Stimulated activated CD4-positive, alpha-beta T cell treated with anti-CD3 and anti-CD28 coated beads, Interleukin-15, amount 100 ng/mL, for 1 hour (primary cell): ENCODE results near the gene BCO2.
"Not testable (repeated sequence)": the region's sequence is repeated elsewhere in the genome, so short reads cannot be mapped to it uniquely, and the experiment has no call there.

Experiments used
- DNase-seq, 2 donors: peaks; one replicate each; pipeline ENCODE4 v3.0.0-alpha.2; 2020; ENCODE audit warnings: low read depth in 1 of 2, low spot score in 1 of 2

Gene BCO2

GRCh38 chr11:112165049-112165448, 10.3 kb upstream of the BCO2 start:
- no peak for DNase-seq

DNA sequence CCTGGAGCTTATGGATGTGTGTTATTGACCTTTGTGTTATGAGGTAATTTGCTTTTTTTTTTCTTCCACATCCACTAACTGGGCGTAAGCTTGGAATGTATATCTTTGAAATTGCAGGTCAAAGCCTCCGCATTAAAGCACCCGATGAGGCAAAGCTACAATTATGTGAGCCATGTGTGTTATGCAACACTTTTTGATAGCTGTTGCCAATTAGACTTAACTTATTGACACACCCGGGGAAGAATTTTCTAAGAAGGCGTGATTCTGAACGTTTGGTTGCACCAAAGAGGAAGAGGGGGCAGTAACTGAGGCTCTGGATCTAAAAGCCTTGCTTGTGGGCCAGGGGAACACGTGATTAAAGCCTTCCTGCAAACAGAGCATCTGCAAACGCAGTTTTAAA, 8.8 kb upstream of the BCO2 start:
- no peak for DNase-seq

- DNase-seq = no peak
These were observed 8.2 kb upstream of the BCO2 start, which contains the start of gene TEX12 for GRCh38 chr11:112167145-112167544. TSS of gene TEX12 (plus strand) at chr11:112167372. CDS start at chr11:112169269, 1,897 bp downstream.

DNA sequence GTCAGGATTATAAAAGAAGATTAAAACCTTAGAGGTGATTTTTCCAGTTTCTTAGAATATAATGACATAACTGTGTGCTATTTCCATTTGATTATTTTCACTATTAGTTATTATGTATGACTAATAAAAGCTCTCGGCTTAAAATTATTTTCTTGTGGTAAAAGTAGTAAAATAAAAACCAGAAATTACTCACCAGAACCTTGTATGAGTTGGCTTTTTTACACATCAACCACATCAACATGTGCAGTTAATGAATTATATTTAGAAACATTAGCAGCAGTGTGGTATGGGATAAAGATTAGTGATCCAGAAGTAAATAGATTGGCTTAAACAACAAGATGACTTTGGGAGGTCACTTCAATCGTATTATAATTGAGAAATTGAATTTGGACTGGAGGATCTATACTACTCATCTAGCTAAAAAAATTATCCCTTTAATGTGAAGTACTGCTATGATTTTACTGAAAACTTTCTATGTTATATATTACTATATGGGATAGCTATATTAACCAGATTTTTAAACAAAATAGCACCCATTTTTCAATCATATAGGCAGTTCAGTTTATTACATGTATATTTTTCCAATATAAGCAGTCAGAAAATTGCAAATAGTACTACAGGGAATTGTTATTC, 2.8 kb upstream of the BCO2 start:
- DNase-seq = no peak

DNA sequence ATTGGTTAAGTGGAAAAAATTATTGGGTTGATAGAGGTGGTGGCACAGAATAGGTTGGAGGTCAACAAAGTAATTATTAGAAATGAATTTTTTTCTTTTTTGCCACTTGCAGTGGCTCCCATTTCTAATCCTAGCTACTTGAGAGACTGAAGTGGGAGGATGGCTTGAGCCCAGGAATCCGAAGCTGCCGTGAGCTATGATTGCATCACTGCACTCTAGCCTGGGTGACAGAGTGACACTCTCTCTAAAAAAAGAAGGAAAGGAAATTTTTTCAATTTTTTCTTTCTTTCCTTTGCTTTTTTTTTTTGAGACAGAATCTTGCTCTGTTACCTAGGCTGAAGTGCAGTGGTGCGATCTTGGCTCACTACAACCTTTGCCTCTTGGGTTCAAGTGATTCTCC, 2.2 kb upstream of the BCO2 start:
- DNase-seq = no peak

GRCh38 chr11:112175599-112175952, 264 bp downstream of the BCO2 start:
- DNase-seq = no peak

- no peak for DNase-seq
These were observed 765 bp downstream of the BCO2 start for GRCh38 chr11:112176077-112176476.

DNA sequence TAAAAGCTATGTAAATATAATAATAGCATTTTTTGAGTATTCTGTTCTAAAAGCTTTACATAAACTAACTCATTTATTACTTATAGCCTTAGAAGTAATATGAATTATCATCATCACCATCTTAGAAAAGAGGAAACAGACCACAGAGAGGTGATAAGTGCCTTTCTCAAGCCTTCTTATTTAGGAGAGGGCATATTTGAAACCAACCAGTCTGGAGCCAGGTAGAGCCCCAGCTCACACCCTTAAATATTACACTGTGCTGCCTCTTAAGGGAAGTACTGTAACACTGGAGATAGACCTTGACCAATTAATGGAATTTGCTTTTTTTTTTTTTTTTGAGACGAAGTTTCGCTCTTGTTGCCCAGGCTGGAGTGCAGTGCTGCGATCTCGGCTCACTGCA, 2.3 kb downstream of the BCO2 start:
- no peak for DNase-seq

DNA sequence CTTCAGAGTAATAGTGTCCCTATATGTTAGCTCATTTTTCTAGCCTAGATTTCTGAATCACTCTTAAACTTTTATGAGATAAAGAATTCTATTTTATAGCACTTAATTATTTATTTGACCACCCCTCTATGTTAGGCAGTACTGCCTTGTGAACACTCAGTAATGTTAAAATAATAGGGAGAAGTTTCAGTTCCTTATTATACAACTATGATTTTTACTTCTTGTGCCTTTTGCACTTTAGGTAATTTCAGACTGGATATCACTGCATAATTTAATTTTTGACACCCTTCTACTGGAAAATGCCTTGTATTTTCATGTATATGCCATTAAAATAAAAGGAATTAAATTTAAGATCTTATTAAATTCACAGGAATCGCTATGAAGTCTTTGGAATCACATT, 3.1 kb downstream of the BCO2 start:
- no peak for DNase-seq

- DNase-seq = no peak
These were observed 3.6 kb downstream of the BCO2 start for GRCh38 chr11:112178936-112179335.

GRCh38 chr11:112179601-112180000, 4.3 kb downstream of the BCO2 start:
- no peak for DNase-seq

DNA sequence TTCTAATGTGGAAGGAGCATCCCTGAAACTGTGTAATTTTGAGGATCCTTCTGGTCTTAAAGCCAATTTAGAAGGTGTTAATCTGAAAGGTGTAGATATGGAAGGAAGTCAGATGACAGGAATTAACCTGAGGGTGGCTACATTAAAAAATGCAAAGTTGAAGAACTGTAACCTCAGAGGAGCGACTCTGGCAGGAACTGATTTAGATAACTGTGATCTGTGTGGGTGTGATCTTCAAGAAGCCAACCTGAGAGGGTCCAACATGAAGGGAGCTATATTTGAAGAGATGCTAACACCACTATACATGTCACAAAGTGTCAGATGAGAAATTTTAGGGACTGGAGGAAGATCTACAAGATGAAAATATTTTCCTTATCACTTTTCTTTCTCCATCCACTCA, 7.6 kb downstream of the BCO2 start:
- DNase-seq = no peak

- DNase-seq = no peak
These were observed 10.6 kb downstream of the BCO2 start for GRCh38 chr11:112185883-112186282.

DNA sequence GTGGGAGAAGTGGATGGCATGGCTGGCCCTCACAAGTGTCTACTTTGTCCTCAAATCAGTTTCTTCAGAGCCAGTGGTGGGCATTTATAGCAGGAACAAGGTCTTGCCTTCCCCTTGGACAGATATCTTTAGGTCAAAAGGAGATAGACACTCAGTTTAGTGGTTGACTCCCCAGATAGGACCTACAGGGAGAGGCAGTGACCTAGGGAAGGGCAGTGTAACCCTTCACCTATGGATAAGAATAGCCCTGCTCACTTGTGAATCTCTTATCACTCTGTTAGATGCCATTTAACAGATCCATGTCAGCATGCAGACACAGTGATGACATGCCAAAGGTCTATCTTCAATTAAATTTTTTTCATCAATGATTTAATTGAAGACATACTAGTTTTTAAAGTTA, 11.0 kb downstream of the BCO2 start:
- DNase-seq = no peak

GRCh38 chr11:112195113-112195512, 19.8 kb downstream of the BCO2 start:
- not testable (repeated sequence) for DNase-seq

GRCh38 chr11:112195951-112196351, 20.6 kb downstream of the BCO2 start:
- DNase-seq = no peak

DNA sequence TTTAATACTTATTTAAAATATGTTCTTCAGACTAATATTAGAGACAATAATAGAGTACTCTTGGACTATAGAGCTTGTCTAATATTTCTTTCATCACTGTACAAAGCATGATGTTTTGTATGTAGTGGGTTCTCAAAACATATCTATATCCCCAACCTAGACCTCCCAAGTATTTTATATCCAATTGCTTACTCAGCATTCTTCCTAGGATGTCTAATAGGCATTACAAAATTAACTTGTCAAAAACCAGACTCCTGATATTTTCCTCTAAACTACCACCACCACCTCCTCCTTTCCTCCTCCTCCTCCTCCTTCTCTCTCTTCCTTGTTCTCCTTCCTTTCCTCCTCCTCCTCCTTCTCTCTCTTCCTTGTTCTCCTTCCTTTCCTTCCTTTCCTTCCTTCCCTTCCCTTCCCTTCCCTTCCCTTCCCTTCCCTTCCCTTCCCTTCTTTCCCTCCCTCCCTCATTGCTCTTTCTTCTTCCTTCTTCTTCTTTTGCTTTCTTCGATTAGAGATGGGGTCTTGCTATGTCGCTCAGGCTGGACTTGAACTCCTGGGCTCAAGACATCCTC, 21.3 kb downstream of the BCO2 start:
- DNase-seq = no peak

DNA sequence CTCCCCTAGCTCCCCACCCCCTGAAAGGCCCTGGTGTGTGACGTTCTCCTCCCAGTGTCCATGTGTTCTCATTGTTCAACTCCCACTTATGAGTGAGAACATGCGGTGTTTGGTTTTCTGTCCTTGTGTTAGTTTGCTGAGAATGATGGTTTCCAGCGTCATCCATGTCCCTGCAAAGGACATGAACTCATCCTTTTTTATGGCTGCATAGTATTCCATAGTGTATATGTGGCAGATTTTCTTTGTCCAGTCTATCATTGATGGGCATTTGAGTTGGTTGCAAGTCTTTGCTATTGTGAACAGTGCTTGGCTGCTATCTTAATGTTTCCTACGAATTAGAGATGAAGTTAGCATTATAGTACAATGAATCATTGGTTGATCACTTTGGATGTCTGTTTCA, 23.8 kb downstream of the BCO2 start:
- not testable (repeated sequence) for DNase-seq

DNA sequence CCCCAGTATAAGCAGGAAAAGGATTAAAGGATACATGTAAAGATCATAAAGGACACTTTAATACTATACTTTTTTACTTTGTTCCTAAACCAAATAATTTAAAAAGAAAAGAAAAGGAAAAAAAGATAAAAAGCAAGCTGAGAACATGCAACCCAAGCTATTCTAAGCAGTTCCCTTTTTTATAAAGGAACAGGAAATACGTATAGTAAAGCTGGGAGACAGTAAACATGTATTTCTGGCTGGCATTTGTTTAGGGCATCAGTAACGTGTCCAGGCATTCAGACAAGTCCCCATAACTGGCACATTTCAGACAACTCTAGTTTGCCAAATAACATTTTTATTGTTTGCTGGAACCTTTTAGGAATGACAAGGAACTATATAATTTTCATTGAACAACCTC, 24.9 kb downstream of the BCO2 start:
- no peak for DNase-seq

GRCh38 chr11:112206071-112206470, 30.8 kb downstream of the BCO2 start:
- DNase-seq = no peak

DNA sequence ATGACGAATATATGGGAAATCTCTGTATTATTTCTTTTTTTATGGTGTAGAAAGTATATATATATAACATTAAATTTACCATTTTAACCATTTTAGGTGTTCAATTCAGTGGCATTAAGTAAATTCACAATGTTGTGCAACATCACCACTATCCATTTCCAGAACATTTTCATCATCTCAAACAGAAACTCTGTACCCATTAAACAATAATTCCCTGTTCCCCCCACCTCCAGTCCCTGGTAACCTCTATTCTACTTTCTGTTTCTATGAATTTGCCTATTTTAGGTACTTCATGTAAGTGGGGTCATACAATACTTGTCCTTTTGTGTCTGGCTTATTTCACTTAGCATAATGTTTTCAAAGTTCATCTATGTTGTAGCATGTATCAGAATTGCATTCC, 35.6 kb downstream of the BCO2 start:
- no peak for DNase-seq

- no peak for DNase-seq
These were observed 36.2 kb downstream of the BCO2 start for GRCh38 chr11:112211536-112211935.

DNA sequence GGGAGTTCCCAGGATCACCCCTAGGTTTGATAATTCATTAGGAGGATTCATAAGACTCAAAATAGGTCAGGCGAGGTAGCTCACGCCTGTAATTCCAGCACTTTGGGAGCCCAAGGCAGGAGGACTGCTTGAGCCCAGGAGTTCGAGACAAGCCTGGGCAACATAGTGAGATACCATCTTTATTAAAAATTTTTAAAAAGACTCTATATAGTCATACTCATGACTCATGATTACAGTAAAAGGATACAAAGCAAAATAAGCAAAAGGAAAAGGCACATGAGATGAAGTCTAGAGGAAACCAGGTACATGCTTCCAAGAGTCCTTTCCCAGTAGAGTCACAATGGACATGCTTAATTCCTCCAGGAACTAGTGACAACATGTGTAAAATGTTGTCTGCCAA, 37.0 kb downstream of the BCO2 start:
- DNase-seq = no peak
